HEK293 (cell line): ENCODE data around the gene HECTD4.

Source experiments
- CTCF ChIA-PET: fragments of 350-600 bp; formaldehyde crosslinking; extraction: SDS; loops from one replicate; lab custom pipeline; 2021; ENCODE audit warnings: antibody characterized with exemption; lab: Yijun Ruan, JAX
- POLR2A ChIA-PET: fragments of 300-600 bp; formaldehyde crosslinking; extraction: SDS; loops from one replicate; lab custom pipeline; 2020; ENCODE audit warnings: antibody characterized with exemption, inconsistent platforms; lab: Yijun Ruan, JAX
- H3K27ac ChIP-seq: fragments of 200-500 bp; sonication (Bioruptor generic); 2 replicates; pipeline ENCODE4 v1.5.1; 2014; ENCODE audit warnings: low read depth, low read length, control low read depth, inconsistent platforms; ENCODE audit errors: extremely low read depth
- H3K36me3 ChIP-seq, 2 experiments: fragments of 200-500 bp in 1 of 2; sonication (Bioruptor generic) in 1 of 2; 1 replicate in 1 of 2; 2 replicates in 1 of 2; pipeline ENCODE4 v1.5.1; 2014 to 2017; ENCODE audit warnings: inconsistent platforms in 2 of 2, low read length in 2 of 2; ENCODE audit not compliant: control insufficient read depth in 2 of 2, insufficient read depth in 1 of 2
- H3K4me1 ChIP-seq: fragments of 200-500 bp; sonication (Bioruptor generic); 2 replicates; pipeline ENCODE4 v1.5.1; 2014; ENCODE audit warnings: mild to moderate bottlenecking, low read length, inconsistent platforms; ENCODE audit not compliant: control insufficient read depth, insufficient read depth
- H3K4me3 ChIP-seq: 2 replicates; pipeline ENCODE4 v1.5.1; 2011; ENCODE audit warnings: low read depth, mild to moderate bottlenecking, control low read depth, low read length, moderate library complexity
- H3K9me3 ChIP-seq: fragments of 200-500 bp; sonication (Bioruptor generic); 2 replicates; pipeline ENCODE4 v1.5.1; 2014; ENCODE audit warnings: low read depth, low read length, inconsistent platforms; ENCODE audit not compliant: control insufficient read depth, insufficient read depth
- GLIS1 ChIP-seq: fragments of 450-650 bp; formaldehyde crosslinking; IDR thresholded peaks from 2 replicates; pipeline ENCODE4 v1.5.1; 2016; ENCODE audit warnings: missing biosample characterization, missing genetic modification characterization
- GLIS2 ChIP-seq: fragments of 450-650 bp; formaldehyde crosslinking; IDR thresholded peaks from 2 replicates; pipeline ENCODE4 v1.5.1; 2016; ENCODE audit warnings: missing biosample characterization, missing genetic modification characterization
- KLF10 ChIP-seq: fragments of 450-650 bp; IDR thresholded peaks from 2 replicates; pipeline ENCODE4 v1.5.1; 2018; ENCODE audit warnings: missing biosample characterization, mild to moderate bottlenecking, missing genetic modification characterization
- OSR2 ChIP-seq: fragments of 450-650 bp; formaldehyde crosslinking; IDR thresholded peaks from 2 replicates; pipeline ENCODE4 v1.5.1; 2016; ENCODE audit warnings: missing biosample characterization, missing genetic modification characterization
- ZBTB17 ChIP-seq: fragments of 450-650 bp; formaldehyde crosslinking; IDR thresholded peaks from 2 replicates; pipeline ENCODE4 v1.5.1; 2016; ENCODE audit warnings: missing biosample characterization, missing genetic modification characterization
- ZBTB48 ChIP-seq: fragments of 450-650 bp; formaldehyde crosslinking; IDR thresholded peaks from 2 replicates; pipeline ENCODE4 v1.5.1; 2016; ENCODE audit warnings: missing biosample characterization, missing genetic modification characterization
- ZNF10 ChIP-seq: fragments of 450-650 bp; formaldehyde crosslinking; IDR thresholded peaks from 2 replicates; pipeline ENCODE4 v1.5.1; 2017; ENCODE audit warnings: missing biosample characterization, missing genetic modification characterization
- ZNF2 ChIP-seq: fragments of 450-650 bp; formaldehyde crosslinking; IDR thresholded peaks from 2 replicates; pipeline ENCODE4 v1.5.1; 2016; ENCODE audit warnings: missing biosample characterization, missing genetic modification characterization
- ZNF274 ChIP-seq, 2 experiments: fragments of 200-500 bp in 1 of 2; fragments of 450-650 bp in 1 of 2; sonication (Bioruptor generic) in 1 of 2; formaldehyde crosslinking in 1 of 2; IDR thresholded peaks; 2 replicates each; pipeline versions ENCODE4 v1.5.1 to v1.6.1; 2014 to 2016; ENCODE audit warnings: borderline replicate concordance in 1 of 2, inconsistent platforms in 1 of 2, low read length in 1 of 2, missing biosample characterization in 1 of 2, missing genetic modification characterization in 1 of 2
- ZNF423 ChIP-seq: fragments of 450-650 bp; formaldehyde crosslinking; IDR thresholded peaks from 2 replicates; pipeline ENCODE4 v1.5.1; 2016; ENCODE audit warnings: missing biosample characterization, missing genetic modification characterization
- ZNF514 ChIP-seq: fragments of 450-650 bp; formaldehyde crosslinking; IDR thresholded peaks from 2 replicates; pipeline ENCODE4 v1.5.1; 2016; ENCODE audit warnings: missing biosample characterization, missing genetic modification characterization
- ZNF561 ChIP-seq: fragments of 450-650 bp; IDR thresholded peaks from 2 replicates; pipeline ENCODE4 v1.5.1; 2018; ENCODE audit warnings: missing biosample characterization, missing genetic modification characterization, borderline replicate concordance
- ZNF600 ChIP-seq: fragments of 450-650 bp; formaldehyde crosslinking; IDR thresholded peaks from 2 replicates; pipeline ENCODE4 v1.5.1; 2016; ENCODE audit warnings: missing biosample characterization, missing genetic modification characterization
- ZNF623 ChIP-seq: fragments of 450-650 bp; formaldehyde crosslinking; IDR thresholded peaks from 2 replicates; pipeline ENCODE4 v1.5.1; 2016; ENCODE audit warnings: missing biosample characterization, missing genetic modification characterization
- ZNF785 ChIP-seq: fragments of 450-650 bp; formaldehyde crosslinking; IDR thresholded peaks from 2 replicates; pipeline ENCODE4 v1.5.1; 2016; ENCODE audit warnings: missing biosample characterization, missing genetic modification characterization
- ZXDB ChIP-seq: fragments of 450-650 bp; formaldehyde crosslinking; IDR thresholded peaks from 2 replicates; pipeline ENCODE4 v1.5.1; 2016; ENCODE audit warnings: missing biosample characterization, missing genetic modification characterization
- TF ChIP-seq, protein P1 (sequence below): fragments of 450-650 bp; formaldehyde crosslinking; IDR thresholded peaks from 2 replicates; pipeline ENCODE4 v1.5.1; 2016; ENCODE audit warnings: missing biosample characterization, missing genetic modification characterization
- TF ChIP-seq, protein P2 (sequence below): fragments of 450-650 bp; formaldehyde crosslinking; IDR thresholded peaks from 2 replicates; pipeline ENCODE4 v1.5.1; 2016; ENCODE audit warnings: missing biosample characterization, missing genetic modification characterization
- TF ChIP-seq, protein P3 (sequence below): fragments of 450-650 bp; formaldehyde crosslinking; IDR thresholded peaks from 2 replicates; pipeline ENCODE4 v1.5.1; 2017; ENCODE audit warnings: missing biosample characterization, missing genetic modification characterization
- TF ChIP-seq, protein P4 (sequence below): fragments of 450-650 bp; formaldehyde crosslinking; IDR thresholded peaks from 2 replicates; pipeline ENCODE4 v1.5.1; 2016; ENCODE audit warnings: missing biosample characterization, missing genetic modification characterization
- TF ChIP-seq, protein P5 (sequence below): fragments of 450-650 bp; formaldehyde crosslinking; IDR thresholded peaks from 2 replicates; pipeline ENCODE4 v1.5.1; 2016; ENCODE audit warnings: missing biosample characterization, missing genetic modification characterization, borderline replicate concordance

The HECTD4 gene

DNA sequence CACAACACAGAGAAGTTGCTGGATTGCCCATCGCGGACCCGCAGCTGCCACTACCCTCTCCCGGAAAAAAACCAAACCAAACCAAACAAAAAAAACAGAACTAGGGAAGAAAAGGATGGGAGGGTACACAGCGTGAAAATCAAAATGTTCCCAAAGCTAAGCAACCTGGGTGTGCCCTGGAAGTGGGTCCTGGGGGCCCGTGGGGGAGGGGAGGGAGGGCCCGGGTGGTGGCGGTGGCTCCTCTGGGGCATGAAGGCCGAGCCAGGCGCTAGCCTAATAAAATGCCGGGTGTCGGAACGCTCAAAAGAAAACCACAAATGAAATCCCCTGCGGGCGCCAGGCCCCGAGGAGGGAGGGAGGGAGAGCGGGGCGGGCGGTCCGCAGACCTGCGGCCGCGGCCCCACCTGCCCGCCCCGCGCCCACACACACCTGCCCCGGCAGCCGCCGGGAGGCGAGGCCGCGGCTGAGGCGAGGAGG lies 787 bp downstream of the HECTD4 start (continued):
- TF ChIP-seq, protein P1, sequence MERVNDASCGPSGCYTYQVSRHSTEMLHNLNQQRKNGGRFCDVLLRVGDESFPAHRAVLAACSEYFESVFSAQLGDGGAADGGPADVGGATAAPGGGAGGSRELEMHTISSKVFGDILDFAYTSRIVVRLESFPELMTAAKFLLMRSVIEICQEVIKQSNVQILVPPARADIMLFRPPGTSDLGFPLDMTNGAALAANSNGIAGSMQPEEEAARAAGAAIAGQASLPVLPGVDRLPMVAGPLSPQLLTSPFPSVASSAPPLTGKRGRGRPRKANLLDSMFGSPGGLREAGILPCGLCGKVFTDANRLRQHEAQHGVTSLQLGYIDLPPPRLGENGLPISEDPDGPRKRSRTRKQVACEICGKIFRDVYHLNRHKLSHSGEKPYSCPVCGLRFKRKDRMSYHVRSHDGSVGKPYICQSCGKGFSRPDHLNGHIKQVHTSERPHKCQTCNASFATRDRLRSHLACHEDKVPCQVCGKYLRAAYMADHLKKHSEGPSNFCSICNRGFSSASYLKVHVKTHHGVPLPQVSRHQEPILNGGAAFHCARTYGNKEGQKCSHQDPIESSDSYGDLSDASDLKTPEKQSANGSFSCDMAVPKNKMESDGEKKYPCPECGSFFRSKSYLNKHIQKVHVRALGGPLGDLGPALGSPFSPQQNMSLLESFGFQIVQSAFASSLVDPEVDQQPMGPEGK, result peak; percentile 75; the same call in 1 of the 2 replicates
- TF ChIP-seq GLIS1 (tag by site-specific recombination) (no peak), ZNF785 (no peak)
- TF ChIP-seq, protein P2, sequence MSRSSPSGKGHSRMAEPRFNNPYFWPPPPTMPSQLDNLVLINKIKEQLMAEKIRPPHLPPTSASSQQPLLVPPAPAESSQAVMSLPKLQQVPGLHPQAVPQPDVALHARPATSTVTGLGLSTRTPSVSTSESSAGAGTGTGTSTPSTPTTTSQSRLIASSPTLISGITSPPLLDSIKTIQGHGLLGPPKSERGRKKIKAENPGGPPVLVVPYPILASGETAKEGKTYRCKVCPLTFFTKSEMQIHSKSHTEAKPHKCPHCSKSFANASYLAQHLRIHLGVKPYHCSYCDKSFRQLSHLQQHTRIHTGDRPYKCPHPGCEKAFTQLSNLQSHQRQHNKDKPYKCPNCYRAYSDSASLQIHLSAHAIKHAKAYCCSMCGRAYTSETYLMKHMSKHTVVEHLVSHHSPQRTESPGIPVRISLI, result peak; percentile 48; the same call in 1 of the 2 replicates

DNA sequence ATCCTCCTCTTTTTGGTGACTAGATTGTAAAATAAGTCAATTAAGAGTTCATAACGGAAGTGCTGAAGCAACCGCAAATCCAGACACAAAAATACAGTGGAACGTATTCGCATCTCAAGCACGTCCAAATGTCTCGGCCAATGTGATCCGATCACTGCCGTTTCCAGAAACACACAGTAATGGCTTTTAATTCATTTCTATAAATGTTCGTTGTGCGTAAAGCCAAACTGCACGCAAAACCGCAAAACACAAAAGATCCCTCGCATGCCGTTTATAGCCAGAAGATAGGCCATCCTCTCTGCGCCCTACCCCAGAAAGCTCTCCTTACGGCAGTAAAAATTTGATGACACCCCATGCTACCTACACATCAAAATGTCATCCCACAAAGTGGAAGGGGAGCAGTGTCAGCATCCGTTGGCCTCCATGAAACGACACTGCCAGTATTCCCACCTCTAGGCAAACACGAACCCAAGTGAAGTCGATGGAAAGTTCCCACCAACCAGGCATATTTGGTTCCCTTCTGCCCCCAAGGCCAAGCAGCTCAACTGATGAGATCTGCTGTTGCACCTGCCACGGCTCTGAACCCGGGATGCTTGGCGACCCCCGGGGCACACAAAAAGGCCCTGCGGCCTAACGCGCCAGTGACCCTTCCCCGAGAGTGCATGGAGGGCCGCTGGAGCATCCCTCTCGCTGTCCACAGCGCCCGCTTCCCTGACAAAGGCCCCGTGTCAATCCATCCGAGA lies 1.4 kb downstream of the HECTD4 start:
- Histone ChIP-seq H3K9me3 (no peaks in the 10 kb centered on the region), H3K4me3 (peak overlapping the region; percentile 88), H3K27ac (peak overlapping the region; percentile 88), H3K4me1 (no peaks in the 10 kb centered on the region), H3K36me3 (no peaks in the 10 kb centered on the region)
- POLR2A ChIA-PET, result interaction anchor here (0.7 kb wide), 2 partner anchors 24 to 336 kb away, joined by 3 read pairs; no protein-coding TSS in a partner anchor
- CTCF ChIA-PET, result interaction anchor here (1.0 kb wide), 1 partner anchor 183 kb away, joined by 3 read pairs; no protein-coding TSS in a partner anchor
- TF ChIP-seq, protein P3, sequence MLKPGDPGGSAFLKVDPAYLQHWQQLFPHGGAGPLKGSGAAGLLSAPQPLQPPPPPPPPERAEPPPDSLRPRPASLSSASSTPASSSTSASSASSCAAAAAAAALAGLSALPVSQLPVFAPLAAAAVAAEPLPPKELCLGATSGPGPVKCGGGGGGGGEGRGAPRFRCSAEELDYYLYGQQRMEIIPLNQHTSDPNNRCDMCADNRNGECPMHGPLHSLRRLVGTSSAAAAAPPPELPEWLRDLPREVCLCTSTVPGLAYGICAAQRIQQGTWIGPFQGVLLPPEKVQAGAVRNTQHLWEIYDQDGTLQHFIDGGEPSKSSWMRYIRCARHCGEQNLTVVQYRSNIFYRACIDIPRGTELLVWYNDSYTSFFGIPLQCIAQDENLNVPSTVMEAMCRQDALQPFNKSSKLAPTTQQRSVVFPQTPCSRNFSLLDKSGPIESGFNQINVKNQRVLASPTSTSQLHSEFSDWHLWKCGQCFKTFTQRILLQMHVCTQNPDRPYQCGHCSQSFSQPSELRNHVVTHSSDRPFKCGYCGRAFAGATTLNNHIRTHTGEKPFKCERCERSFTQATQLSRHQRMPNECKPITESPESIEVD (tag by site-specific recombination), result 0 out of 2 replicates have a peak, but pooled peaks have one; percentile 45
- TF ChIP-seq ZNF423 (tag by site-specific recombination), result no peak
- TF ChIP-seq ZBTB17, result peak; percentile 99
- TF ChIP-seq OSR2, result peak; percentile 23; the same call in 1 of the 2 replicates
- TF ChIP-seq ZNF2 (tag by site-specific recombination), result no peak
- TF ChIP-seq, protein P4, sequence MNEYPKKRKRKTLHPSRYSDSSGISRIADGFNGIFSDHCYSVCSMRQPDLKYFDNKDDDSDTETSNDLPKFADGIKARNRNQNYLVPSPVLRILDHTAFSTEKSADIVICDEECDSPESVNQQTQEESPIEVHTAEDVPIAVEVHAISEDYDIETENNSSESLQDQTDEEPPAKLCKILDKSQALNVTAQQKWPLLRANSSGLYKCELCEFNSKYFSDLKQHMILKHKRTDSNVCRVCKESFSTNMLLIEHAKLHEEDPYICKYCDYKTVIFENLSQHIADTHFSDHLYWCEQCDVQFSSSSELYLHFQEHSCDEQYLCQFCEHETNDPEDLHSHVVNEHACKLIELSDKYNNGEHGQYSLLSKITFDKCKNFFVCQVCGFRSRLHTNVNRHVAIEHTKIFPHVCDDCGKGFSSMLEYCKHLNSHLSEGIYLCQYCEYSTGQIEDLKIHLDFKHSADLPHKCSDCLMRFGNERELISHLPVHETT (tag by site-specific recombination), result no peak
- TF ChIP-seq ZNF600 (tag by site-specific recombination), result peak; percentile 91
- 0 out of 2 replicates have a peak, but pooled peaks have one; percentile 5 for TF ChIP-seq GLIS2 (tag by site-specific recombination)
- no peak for TF ChIP-seq ZNF274 (IDR thresholded peaks at IDR 0.05; ENCODE audit: low read length)
- TF ChIP-seq ZNF274 (tag by site-specific recombination; IDR thresholded peaks at IDR 0.05; ENCODE audit: borderline replicate concordance), result no peak
- TF ChIP-seq ZXDB (tag by site-specific recombination), result peak; percentile 5
- no peak for TF ChIP-seq KLF10 (tag by site-specific recombination)
- TF ChIP-seq ZBTB48 (tag by site-specific recombination), result 0 out of 2 replicates have a peak, but pooled peaks have one; percentile 15
- TF ChIP-seq ZNF514 (tag by site-specific recombination), result no peak
- TF ChIP-seq ZNF10 (tag by site-specific recombination), result peak; percentile 44; the same call in 1 of the 2 replicates
- 0 out of 2 replicates have a peak, but pooled peaks have one; percentile 7 for TF ChIP-seq ZNF623 (tag by site-specific recombination)
- 0 out of 2 replicates have a peak, but pooled peaks have one; percentile 43 for TF ChIP-seq ZNF561 (tag by site-specific recombination)
- TF ChIP-seq, protein P5, sequence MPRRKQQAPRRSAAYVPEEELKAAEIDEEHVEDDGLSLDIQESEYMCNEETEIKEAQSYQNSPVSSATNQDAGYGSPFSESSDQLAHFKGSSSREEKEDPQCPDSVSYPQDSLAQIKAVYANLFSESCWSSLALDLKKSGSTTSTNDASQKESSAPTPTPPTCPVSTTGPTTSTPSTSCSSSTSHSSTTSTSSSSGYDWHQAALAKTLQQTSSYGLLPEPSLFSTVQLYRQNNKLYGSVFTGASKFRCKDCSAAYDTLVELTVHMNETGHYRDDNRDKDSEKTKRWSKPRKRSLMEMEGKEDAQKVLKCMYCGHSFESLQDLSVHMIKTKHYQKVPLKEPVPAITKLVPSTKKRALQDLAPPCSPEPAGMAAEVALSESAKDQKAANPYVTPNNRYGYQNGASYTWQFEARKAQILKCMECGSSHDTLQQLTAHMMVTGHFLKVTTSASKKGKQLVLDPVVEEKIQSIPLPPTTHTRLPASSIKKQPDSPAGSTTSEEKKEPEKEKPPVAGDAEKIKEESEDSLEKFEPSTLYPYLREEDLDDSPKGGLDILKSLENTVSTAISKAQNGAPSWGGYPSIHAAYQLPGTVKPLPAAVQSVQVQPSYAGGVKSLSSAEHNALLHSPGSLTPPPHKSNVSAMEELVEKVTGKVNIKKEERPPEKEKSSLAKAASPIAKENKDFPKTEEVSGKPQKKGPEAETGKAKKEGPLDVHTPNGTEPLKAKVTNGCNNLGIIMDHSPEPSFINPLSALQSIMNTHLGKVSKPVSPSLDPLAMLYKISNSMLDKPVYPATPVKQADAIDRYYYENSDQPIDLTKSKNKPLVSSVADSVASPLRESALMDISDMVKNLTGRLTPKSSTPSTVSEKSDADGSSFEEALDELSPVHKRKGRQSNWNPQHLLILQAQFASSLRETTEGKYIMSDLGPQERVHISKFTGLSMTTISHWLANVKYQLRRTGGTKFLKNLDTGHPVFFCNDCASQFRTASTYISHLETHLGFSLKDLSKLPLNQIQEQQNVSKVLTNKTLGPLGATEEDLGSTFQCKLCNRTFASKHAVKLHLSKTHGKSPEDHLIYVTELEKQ (tag by site-specific recombination), result no peak
